ENCODE data around the gene PLXDC1. TPM values are rescaled to one million over a fixed set of nuclear protein-coding genes. Genes with fewer than 3 reads are reported as not detected.
A peak's percentile ranks its signal among the peaks of the same experiment; 100 is the strongest.

PLXDC1 gene
- total and polyA plus RNA-seq, 2 of the 13 experiments (the other 11 are each of a cell fraction or from before 2014, with no cell fraction given) = not detected

- TF ChIP-seq ZNF770 (CRISPR knock-in tag; IDR thresholded peaks at IDR 0.05) (peak; percentile 91), CTCF (CRISPR knock-in tag; IDR thresholded peaks at IDR 0.05) (no peak), GRHL1 (CRISPR knock-in tag; conservative IDR thresholded peaks at IDR 0.05) (no peak), ERF (CRISPR knock-in tag; IDR thresholded peaks at IDR 0.05) (no peak), MTF1 (CRISPR knock-in tag; IDR thresholded peaks at IDR 0.05) (no peak), CC2D1A (CRISPR knock-in tag; IDR thresholded peaks at IDR 0.05) (no peak), ZNF691 (CRISPR knock-in tag; IDR thresholded peaks at IDR 0.05; ENCODE audit: borderline replicate concordance, low read depth) (no peak), ZBTB40 (IDR thresholded peaks at IDR 0.05) (no peak), ZBTB40 (CRISPR knock-in tag; IDR thresholded peaks at IDR 0.05) (no peak), PAX8 (CRISPR knock-in tag; IDR thresholded peaks at IDR 0.05; ENCODE audit: borderline replicate concordance) (no peak), CEBPB (IDR thresholded peaks at IDR 0.05; ENCODE audit: borderline replicate concordance, low read depth, low read length) (peak; percentile 79), MEF2D (CRISPR knock-in tag; IDR thresholded peaks at IDR 0.05) (no peak), DMAP1 (CRISPR knock-in tag; IDR thresholded peaks at IDR 0.05) (no peak)
These were observed 136.5 kb downstream of the PLXDC1 start (continued) for GRCh38 chr17:39014795-39015545.
